Nephron progenitor cell (in vitro differentiated cells): ENCODE data around the gene GSN.

Source experiments
- DNase-seq: peaks from one replicate; pipeline ENCODE4 v3.0.0; 2021
- H3K27ac Mint-ChIP-seq: 2 replicates; pipeline ENCODE4 v1.8.0; 2021; ENCODE audit warnings: mild to moderate bottlenecking, moderate library complexity, mixed read lengths
- H3K27me3 Mint-ChIP-seq: 2 replicates; pipeline ENCODE4 v1.8.0; 2021; ENCODE audit warnings: mild to moderate bottlenecking, low read depth, mixed read lengths; ENCODE audit not compliant: poor library complexity
- H3K36me3 Mint-ChIP-seq: 2 replicates; pipeline ENCODE4 v1.8.0; 2021; ENCODE audit warnings: low read depth, mixed read lengths
- H3K4me1 Mint-ChIP-seq: 2 replicates; pipeline ENCODE4 v1.8.0; 2021; ENCODE audit warnings: mixed read lengths
- H3K4me3 Mint-ChIP-seq: 2 replicates; pipeline ENCODE4 v1.8.0; 2021; ENCODE audit warnings: mild to moderate bottlenecking, moderate library complexity, mixed read lengths
- H3K9me3 Mint-ChIP-seq: 2 replicates; pipeline ENCODE4 v1.8.0; 2021; ENCODE audit warnings: mild to moderate bottlenecking, moderate library complexity, mixed read lengths
- CTCF ChIP-seq: fragments of 200-600 bp; sonication (generic); IDR thresholded peaks from 2 replicates; pipeline ENCODE4 v1.5.0; 2021; ENCODE audit warnings: antibody characterized with exemption

GSN gene

DNA sequence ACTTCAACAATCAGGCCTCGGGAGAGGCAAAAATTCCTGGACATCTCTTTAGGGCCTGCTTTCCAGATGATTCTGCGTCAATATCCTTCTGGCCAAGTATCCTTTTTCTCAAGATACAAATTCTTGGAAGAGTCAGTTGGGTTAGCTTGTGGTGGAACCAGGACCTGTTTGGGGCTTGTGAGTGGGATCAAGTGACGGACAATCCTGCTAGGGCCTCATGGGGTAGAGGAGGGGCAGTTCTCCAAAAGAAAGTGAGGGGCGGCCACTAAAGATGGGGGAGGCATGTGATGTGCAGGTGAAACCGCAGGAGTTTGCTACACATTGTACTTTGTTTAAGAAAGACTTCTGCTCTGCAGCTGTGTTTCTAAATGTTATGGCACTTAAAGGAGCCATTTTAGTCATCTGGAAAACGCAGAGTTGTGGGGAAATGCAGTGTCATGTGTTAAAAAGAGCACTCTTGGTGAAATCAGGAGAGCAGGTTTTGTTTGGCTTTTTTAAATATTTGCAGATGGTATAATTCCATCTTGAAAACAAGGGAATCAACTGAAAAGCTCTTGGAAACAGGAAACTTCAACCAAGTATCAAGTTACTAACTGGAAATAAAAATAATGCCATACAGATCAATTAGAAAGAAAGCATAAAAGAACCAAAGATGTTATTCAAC lies 27.4 kb upstream of the GSN start:
- H3K4me1 Mint-ChIP-seq: peaks cover 20% of the 10 kb centered on the region
- peaks cover 4% of the 10 kb centered on the region for H3K27me3 Mint-ChIP-seq
- H3K27ac Mint-ChIP-seq: peak overlapping the region; percentile 74
- H3K9me3 Mint-ChIP-seq: peaks cover 15% of the 10 kb centered on the region
- TF ChIP-seq CTCF: no peak
- H3K36me3 Mint-ChIP-seq: no peaks in the 10 kb centered on the region
- no peak for DNase-seq
- no peak overlapping the region for H3K4me3 Mint-ChIP-seq

- no peak for DNase-seq
- no peak for TF ChIP-seq CTCF
- H3K27ac Mint-ChIP-seq: no peak overlapping the region
- H3K4me3 Mint-ChIP-seq: no peak overlapping the region
- no peaks in the 10 kb centered on the region for H3K36me3 Mint-ChIP-seq
- H3K9me3 Mint-ChIP-seq: peaks cover 15% of the 10 kb centered on the region
- H3K27me3 Mint-ChIP-seq: peaks cover 4% of the 10 kb centered on the region
- peaks cover 17% of the 10 kb centered on the region for H3K4me1 Mint-ChIP-seq
Observed at GRCh38 chr9:121242219-121242958, 25.6 kb upstream of the GSN start.

- Mint-ChIP-seq H3K36me3 (no peaks in the 10 kb centered on the region), H3K4me3 (no peak overlapping the region), H3K27me3 (peaks cover 4% of the 10 kb centered on the region), H3K9me3 (peaks cover 15% of the 10 kb centered on the region), H3K4me1 (peaks cover 13% of the 10 kb centered on the region), H3K27ac (peak overlapping the region; percentile 5)
- TF ChIP-seq CTCF: no peak
- DNase-seq: no peak
Observed at GRCh38 chr9:121242959-121243346, 25.0 kb upstream of the GSN start.

DNA sequence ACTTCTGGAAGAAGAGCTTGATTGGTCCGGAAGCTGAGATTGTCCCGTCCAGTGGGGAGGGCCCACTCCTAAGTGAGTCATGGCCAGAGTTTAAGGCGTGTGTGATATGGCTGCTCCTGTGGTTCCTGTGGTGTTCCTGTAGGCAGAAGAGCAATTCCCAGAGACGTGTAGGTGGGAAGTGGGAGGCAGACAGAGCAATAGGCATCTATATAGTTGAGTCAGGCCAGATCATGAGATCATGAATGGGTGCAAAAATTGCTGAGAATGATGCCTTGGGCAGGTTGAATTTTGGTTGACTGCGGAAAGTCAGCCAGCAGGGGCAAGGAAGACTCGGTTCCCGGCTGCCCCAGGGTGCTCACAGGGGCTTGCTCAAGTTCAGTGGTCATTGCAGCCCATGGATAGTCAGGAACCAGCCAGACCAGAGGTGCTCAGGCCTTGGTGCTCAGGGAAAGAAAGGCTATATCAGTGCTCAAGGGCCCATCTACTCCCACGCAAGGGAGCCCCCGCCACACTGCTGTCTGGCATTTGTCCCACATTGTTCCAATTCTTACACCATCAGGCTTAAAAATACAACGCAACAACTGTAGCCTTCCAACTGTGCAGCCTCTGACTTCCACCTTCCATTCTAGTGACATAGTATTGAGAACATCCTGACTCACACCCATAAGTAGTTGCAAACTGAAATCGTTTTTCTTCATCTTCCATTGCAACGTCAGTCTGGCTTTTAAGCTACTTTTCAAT lies 21.0 kb upstream of the GSN start:
- no peak for TF ChIP-seq CTCF
- Mint-ChIP-seq H3K9me3 (peaks cover 15% of the 10 kb centered on the region), H3K4me3 (no peak overlapping the region), H3K27me3 (peaks cover 11% of the 10 kb centered on the region), H3K36me3 (no peaks in the 10 kb centered on the region), H3K4me1 (no peaks in the 10 kb centered on the region), H3K27ac (no peak overlapping the region)
- no peak for DNase-seq

DNA sequence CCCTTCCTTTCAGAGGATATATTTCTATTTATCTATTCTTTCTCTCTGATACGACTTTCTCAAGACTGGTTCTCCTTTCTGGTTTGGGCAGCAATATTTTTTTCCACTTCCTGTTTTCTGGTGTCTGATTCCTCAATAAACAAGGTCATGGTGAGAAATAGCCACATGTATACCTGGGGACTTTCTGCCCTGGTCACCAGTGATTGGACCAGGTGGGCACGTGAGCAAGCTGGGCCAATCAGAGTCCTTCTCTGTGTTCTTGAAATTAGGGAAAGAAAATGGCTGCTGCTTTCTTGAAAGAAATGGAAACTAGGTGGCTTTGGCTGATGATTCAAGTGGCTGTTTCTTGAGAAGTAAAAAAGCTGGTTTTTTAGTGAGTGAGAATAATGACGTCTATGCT lies 18.4 kb upstream of the GSN start:
- no peak for DNase-seq
- H3K9me3 Mint-ChIP-seq: peaks cover under 1% of the 10 kb centered on the region
- H3K4me1 Mint-ChIP-seq: no peaks in the 10 kb centered on the region
- H3K4me3 Mint-ChIP-seq: no peak overlapping the region
- peaks cover 28% of the 10 kb centered on the region for H3K27me3 Mint-ChIP-seq
- no peak overlapping the region for H3K27ac Mint-ChIP-seq
- TF ChIP-seq CTCF: no peak
- H3K36me3 Mint-ChIP-seq: no peaks in the 10 kb centered on the region
